ENCODE measurements around the gene HUNK.
"Not testable (repeated sequence)": the region's sequence is repeated elsewhere in the genome, so short reads cannot be mapped to it uniquely, and the experiment has no call there.

The HUNK gene

DNA sequence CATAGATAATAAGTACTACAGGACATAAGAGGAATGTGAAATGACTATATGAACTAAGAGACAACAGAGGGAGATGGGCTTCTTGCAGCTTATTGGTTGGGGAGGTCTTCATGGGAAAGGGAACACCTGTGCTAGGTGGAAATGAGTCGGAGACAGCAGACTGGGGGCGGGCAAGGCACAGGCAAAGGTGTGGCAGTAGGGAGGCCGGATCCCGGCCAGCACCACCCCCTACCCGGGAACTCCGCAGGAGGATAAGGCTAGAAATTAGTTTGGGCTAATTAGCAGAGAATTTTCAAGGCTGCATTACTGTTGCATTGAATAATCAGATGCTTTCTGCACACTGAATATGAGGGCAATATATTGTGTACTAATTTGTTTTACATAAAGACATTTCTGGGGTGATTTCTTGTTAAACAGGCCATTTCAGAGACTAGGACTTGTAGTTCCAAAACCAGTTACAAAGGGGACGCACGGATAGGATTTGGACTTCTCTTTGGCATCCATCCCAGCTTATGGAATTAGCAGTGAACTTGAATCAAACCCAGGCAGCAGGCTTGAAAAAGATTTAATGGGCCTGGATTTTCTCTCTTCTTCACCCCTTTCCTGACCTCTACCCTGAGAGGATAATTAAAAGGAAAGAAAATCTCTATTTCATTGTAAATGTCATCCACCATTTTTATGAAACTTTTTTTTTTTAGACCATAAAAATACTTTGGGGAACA, 2.2 kb upstream of the HUNK start:
- DNase-seq (ENCODE audit: low spot score), result no peak

DNA sequence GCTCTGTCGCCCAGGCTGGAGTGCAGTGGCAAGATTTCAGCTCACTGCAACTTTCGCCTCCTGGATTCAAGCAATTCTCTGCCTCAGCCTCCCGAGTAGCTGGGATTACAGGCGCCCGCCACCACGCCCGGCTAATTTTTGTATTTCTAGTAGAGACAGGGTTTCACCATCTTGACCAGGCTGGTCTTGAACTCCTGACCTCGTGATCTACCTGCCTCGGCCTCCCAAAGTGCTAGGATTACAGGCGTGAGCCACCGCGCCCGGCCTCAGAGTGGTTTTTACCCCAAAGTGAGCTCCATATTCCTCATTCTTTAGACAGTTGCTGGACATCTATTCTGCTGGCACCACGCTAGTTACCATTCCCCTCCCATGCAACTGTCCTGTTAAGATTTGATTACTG, 1.4 kb upstream of the HUNK start:
- not testable (repeated sequence) for DNase-seq (ENCODE audit: low spot score)

DNA sequence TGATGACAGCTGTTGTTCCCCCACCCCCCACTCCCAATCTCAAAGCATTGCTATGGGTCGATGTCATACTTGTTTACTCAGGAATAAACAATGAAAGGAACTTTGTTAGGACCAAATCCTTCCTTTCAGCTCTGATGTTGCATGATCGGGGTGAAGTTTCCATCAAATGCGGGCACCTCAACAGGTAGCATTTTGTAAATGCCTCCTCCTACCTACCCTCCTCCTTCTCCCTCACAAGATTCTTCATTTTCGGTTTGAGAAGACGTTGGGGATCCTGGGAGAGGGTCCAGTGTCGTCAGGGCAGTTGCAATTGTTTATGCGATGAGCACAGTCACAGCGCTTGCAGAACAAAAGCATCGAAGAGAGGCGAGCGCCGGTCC, 758 bp upstream of the HUNK start:
- DNase-seq (ENCODE audit: low spot score), result no peak

DNA sequence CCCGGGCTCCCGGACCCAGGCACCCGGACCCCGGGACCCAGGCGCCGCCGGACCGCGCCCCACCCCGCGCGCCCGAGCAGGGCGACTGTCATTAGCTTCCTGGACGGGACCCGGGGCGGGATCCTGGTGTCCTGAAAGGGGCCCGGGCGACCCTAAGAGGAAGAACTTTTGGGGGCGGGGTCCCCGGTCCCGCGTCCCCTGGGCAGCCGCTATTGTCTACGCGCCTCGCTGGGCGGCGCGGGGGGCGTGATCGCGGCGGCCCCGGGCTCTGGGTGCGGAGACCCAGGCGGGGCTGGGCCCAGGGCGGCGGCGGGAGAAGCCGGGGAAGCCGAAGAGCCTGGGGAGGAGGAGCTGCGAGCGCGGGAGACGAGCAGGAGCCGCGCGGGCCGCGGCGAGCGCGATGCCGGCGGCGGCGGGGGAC, 465 bp downstream of the HUNK start:
- no peak for DNase-seq (ENCODE audit: low spot score)

DNA sequence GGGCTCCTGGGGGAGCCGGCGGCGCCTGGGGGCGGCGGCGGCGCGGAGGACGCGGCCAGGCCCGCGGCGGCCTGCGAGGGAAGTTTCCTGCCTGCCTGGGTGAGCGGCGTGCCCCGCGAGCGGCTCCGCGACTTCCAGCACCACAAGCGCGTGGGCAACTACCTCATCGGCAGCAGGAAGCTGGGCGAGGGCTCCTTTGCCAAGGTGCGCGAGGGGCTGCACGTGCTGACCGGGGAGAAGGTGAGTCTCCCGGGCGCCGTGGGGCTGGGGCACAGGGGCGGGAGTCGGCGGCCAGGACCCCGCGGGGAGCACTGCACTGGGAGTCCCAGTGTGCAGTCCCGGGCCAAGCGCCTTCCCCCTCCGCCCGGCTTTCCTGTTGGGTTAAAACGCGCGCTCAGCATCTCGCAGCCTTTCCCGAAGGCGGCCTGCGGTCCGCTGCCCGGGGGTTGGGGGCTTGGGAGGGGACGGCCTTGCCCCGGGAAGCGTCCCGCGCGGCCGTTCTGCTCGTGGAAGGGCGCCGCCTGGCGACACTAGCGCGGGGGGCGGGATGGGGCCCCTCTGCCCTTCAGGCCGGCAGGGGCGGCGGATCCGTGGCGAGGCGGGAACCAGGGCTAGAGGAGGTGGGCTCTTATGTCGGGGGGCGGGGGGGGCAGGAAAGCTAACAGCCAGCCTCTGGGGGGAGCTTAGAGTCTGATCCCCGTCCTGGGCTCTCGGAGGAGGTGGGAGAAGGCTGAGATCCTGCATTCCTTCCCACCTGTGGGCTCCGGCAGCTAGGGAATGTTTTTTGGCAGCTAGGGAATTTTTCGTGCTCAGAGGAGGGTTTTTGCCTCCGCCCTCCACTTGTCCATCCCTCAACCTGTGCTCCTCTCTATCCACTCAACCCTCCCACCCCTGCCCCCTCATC, 1.1 kb downstream of the HUNK start:
- no peak for DNase-seq (ENCODE audit: low spot score)

DNA sequence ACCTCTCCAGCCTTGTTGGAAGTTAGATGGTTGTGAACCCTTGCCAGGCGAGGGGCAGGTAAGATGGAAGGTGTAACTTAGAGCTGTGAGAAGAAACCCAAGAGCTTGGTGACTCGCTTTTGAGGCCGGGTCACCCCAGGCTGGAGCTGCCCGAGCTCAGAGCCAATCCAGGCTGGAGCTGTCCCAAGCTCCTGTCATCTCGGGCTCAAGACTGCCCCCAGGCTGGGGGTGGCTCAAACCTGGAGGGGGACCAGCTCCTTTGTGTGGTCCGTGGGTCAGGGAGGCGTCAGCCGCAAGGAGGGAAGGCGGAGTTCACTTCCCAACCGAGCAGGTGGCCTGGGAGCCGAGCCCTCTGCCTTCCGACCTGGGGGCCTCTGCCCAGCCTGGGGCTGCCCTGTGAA, 2.0 kb downstream of the HUNK start:
- DNase-seq (ENCODE audit: low spot score), result no peak

DNA sequence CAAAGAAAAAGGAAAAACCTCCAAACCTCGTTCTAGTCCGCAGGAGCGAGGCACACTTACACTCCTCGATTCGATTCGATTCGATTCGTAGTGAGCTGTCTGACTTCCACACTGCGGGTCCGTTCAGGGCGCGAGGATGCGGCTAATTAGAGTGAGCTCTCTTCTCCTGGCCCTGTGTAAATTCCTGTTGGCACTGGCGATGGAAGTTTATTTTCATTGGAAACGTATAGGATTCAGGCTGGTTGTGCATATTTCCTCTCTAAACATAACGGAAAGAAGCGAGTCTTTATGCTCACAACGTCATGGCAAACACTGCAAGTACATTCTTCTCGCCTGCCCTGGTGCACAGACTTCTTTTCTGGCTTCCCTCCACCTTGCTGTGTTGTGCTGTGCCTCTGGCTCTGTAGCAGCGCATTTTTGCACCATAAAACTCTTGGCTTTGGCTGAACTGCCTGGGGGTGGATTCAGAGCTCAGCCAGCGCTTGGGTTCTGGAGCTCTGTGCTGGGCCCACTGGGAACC, 2.7 kb downstream of the HUNK start:
- DNase-seq (ENCODE audit: low spot score), result no peak

DNA sequence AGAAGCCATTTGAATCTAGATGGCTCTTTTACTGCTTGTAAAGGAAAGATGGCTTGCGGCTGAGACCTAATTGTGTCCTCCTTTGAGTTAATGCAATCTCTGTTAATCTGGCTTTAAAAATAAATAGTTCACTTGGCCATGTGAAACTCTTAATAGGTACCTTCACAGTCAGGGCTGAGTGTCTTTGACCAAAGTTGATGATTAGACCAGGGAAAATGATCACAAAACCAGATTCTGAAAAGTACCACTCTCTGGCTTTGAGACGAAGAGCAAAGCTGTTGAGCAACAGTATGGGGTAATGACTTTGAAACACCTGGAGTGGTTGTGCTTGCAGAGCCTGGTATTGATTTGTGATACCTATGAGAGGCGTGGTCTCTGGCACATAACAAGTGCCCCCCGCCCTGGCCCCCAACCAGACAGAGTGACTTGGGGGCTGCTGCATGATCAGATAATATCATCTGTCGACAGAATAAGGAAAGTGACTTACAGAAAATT, 4.7 kb downstream of the HUNK start:
- DNase-seq (ENCODE audit: low spot score), result no peak

DNA sequence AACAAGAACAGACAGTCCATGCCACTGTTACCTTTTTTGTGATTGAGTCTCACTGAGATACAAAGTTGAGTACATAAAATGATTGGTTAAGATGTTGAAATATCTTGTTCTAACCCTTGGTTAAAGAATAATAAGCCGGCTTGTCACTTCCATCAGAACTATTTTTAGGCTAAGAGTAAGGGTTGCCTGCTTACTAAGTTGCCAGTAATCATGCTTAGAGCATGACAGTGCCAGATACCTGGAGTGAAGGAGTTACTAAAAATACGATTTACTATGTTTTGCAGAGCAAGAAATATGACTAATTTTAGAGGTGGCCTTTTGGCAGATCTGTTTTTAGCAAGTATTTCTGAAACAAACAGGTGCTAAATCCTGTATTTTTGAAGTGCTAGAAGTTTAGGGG, 6.0 kb downstream of the HUNK start:
- no peak for DNase-seq (ENCODE audit: low spot score)

DNA sequence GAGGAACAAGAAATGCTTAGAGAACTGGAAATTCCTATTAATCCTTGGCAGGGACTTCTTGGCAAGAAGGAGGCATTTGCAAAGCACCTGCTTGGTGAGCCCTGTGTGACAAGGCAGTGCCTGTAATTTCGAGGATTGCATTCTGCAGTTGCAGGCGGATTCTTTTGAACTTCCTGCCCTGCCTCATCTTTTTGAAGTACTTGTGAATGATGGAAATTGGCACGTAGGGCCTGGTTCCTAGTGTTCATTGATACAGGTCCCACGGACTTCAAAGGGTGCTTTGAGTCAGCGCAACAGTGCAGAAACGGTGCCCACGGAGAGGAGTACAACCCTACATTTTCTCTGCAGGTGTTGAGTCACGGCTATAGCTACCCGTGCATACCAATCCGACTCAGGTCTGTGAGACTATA, 6.4 kb downstream of the HUNK start:
- no peak for DNase-seq (ENCODE audit: low spot score)

DNA sequence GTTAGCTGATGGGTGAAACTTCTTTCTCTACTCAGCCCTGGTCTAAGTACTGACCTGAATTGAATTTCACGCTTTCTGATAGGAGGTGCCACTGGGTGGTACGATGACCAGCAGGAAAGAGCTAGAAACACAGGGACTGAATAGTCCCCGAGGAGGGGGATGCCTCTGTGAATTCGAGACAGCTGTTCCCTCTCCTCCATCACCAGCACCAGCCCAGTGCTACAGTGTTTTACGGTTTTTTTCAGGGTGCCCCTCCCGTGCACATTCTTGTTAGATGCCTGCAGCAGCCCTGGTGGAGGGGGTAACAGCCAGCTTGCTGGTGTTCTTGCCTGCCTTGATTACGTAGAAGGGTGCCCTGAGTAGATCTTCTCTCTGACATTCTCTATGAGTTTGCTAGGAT, 7.1 kb downstream of the HUNK start:
- no peak for DNase-seq (ENCODE audit: low spot score)

DNA sequence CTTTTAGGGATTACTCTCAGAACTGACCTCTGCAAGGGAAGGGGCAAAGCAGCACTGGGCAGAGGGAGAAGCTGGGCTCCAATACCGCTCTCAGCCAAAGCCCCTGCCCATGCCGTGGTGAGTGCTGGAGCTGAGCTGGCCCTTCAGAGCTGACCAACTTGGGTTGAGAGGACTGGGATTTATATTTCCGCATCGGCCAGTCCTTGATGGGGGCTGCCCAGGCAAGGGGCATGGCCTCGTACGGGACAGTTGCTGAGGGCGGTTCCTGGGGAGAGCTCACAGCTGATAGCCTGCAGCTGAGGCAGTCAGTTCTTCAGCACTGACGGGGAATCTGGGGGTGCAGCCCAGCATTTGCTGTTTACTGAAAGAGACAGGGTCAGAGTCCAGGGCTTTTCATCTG, 8.0 kb downstream of the HUNK start:
- DNase-seq (ENCODE audit: low spot score), result no peak

DNA sequence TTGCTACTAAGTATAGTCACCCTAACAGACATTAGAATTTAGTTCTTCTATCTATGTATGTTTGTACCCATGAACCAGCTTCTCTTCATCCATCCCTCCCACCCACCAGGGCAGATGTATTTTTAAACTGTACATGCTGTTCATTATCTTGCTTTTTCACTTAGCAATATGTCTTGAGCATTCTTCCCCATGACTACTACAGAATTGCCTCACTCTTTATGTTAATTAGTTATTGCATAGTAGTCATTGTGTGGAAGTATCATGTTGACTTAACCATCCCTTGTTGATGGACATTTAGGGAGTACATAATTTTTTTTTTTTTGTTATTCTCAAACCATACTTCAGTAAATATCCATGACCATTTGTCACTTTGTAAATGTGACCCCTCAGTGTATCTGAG, 9.9 kb downstream of the HUNK start:
- no peak for DNase-seq (ENCODE audit: low spot score)

DNA sequence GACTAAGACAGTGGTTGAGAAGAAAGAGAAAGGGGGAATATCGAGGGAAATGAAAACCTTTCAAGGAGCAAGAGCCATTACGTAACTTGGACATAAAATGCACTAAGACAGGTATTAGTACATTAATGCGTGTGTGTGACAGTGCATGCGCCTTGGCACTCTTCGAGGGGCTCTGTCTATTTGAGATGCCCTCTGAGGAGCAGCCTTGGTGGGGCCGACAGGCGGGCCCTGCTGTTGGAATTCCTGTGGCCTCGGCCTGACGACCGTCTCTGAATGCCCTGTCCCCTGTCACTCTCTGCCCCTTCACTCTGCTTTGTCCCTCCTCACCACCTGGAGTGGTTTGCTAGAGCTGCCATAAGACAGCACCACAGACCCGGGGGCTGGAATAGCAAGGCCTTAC, 12.3 kb downstream of the HUNK start:
- DNase-seq (ENCODE audit: low spot score), result no peak

DNA sequence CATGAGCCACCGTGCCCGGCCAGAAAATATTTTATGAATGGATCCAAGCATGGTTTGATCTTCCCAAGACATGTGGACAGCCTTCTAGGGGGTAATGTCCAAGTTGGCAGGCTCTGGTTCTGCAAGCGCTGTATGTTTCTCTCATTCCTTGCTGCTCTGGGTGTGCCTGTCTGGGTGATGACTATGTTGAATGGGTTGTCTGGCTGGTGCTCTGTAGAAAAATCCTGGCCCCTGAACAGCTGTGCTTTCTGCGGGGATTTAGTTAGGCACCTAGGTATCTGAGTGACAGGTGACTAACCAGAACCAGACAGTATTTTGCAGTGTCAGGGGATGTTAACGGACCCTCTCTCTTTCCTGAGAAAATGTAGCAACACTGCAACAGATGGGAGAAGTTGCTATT, 14.1 kb downstream of the HUNK start:
- DNase-seq (ENCODE audit: low spot score), result no peak

DNA sequence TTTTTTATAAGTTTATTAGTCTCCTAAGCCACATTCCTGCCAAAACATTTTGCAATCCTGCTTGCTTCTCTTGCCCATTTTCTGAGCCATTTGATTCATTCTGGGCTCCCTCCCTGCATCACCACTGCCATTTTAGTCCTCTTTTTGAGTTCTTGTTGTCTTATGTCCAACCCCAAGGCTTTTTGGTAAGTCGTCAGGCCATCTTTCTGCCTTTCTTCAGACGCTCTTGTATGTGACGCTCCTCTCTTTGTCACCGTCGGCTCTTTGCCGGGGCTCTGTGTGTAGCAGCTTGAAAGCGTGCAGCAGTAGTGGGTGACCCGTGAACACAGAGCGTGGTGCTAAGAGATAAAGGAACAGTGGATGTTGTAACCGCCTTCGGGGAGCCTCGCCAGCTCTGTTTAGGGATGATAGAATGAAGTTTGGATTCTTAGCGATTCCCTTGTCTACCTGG, 14.6 kb downstream of the HUNK start:
- no peak for DNase-seq (ENCODE audit: low spot score)

DNA sequence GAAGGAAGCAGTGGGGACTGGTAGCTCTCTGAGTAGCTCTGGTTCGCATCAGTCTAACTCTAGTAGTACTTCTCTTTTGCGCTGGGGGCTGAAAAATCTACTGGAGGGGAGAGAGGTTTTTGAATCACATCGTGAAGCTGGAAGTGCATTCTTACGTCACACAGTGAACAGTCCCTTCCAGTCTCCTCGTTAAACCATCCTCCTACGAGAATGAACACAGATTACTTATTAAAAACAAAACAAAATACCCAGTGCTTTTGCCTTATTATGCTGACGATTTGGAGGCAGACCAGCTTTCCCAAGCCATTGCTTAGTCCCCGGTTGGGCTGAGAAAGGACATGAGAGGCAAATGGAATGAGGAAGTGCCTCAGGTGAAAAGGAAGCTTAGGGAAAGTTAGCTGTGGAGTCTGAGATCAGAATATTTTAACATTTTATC, 16.1 kb downstream of the HUNK start:
- no peak for DNase-seq (ENCODE audit: low spot score)

DNA sequence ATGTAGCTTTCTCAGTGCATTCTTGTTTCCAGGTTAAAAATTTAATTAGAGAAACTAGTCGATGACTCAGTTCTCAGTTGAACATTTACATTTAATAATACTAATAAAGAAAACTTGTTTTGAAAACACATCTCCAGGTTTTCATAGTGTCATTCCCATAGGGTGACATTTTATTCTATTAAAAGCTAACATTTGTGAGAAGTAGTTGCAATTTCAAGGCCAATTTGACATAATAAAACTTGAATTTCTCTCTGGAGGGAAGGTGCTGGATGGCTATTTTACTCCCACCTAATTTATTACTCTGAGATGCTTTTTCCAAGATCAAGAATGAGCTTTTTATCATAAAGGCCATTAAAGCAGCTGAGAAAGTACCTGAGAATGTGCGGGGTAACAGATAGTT, 16.6 kb downstream of the HUNK start:
- no peak for DNase-seq (ENCODE audit: low spot score)

DNA sequence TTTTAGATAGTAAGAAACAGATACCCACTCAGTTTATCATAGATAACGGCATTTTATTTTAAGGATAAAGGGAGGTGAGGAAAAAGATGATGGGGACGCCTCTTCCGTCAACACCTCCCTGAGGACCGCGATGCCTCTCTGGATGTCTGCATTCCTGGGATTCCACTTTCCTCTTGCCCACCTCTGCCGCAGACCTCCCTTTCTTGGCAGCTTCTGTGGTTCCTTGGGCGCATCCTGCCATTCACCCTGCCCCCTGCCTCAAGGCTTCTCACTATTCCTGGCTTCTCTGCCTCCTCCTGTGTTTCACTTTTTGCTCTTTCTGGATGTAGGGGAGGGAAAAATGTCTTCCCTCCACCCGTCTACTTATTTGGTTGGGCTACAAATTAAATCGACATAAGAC, 19.9 kb downstream of the HUNK start:
- no peak for DNase-seq (ENCODE audit: low spot score)

DNA sequence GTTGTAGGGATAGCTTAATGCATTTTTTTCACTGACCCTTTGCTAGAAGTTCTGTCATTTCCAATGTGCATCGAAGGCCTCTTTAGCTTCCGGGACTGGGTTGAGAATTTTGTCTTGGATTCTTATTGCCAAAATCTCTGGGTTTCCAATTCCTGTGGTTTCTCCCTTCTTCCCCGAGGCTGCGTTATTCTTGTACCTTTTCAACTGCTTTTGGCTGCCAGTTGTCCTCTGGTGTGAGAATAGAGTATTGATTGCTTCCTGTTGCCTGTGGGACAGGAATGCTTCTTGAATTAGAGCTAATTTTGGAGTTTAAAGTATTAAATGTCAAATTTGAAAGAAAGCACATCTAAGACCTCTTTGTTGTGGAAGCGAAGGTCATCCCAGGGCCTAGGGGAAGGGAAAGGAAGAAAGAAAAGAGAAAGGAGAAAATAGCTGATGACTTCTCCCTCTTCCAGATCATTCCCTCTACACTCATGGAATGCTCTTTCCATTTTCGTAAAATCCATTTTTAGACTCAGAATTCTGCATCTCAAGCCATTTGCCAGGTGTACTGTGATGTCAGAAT, 21.1 kb downstream of the HUNK start:
- no peak for DNase-seq (ENCODE audit: low spot score)

DNA sequence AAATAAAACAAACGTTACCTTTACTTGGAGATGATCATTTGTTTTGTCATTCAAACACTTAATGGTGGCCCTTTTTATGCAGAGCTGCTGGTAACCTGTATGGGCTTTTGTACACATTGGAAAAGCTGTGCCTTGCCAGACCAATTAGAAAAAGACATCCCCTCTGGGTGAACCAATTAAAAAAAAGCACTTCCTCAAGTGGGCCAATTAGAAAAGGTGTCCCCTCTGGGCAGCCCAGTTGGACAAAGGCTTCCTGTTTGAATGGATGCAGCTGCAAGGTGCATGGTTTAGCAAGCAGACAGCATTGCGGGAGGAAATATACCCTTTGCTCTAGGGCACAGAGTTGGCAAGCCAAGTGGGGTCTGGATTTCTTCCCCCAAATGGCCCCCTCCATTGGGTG, 21.6 kb downstream of the HUNK start:
- DNase-seq (ENCODE audit: low spot score), result no peak

DNA sequence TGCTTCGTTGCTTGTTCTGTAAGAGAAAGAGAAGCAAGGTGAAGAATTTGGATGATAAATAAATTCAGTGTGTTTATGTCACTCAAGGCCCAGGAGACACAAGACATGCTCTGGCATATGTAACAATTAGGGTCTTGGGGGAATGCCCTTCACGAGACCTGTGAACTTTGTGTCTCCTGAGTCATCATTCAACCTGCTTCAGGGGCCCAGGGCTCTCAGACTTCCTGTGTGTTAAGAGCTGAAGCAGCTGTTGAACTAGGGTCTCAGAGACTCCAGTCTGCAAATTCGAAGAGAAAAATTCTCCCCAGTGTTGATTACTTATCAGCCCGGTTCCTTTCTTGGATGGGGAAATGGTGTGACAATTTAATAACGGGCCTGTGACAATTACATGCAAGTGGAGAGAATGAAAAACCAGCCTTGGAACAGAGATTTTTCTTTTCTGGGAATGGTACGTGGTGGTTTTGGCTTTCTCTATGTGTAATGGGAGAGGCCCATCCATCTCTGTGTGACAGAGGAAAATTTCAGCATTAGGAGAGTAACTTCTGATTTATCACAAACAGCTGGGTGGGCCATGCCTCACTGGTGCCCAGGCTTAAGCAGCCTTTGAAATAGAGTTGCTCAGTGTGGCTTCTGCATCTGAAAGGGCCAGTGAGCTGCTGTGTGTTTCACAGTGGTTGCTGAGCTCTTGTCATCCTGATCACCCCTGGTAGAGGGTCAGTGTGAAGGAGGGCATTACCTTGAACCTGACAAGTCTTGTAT, 22.4 kb downstream of the HUNK start:
- DNase-seq (ENCODE audit: low spot score), result no peak

Measured in COLO829 (cell line).